Spleen (tissue), 7 donors: Measurements from ENCODE around the gene NR3C1.

Experiments
- POLR2A ChIP-seq, 3 donors: fragments of 450-650 bp; IDR thresholded peaks; one replicate each; pipeline ENCODE4 v1.5.1; 2017; ENCODE audit warnings: antibody characterized with exemption in 3 of 3, mild to moderate bottlenecking in 1 of 3
- TF ChIP-seq, protein P1 (sequence below), 11 experiments: fragments of 200-600 bp in 7 of 11; fragments of 450-650 bp in 4 of 11; sonication (generic) in 4 of 11; IDR thresholded peaks in 8 of 11; conservative IDR thresholded peaks in 3 of 11; 1 replicate in 7 of 11; 2 replicates in 4 of 11; pipeline versions ENCODE4 v1.4.0 to v1.8.0; 2016 to 2021; ENCODE audit warnings: antibody characterized with exemption in 11 of 11, inconsistent platforms in 4 of 11, mild to moderate bottlenecking in 1 of 11
- donor health status: DM: no; HTN: no; CAD: no; lungs with moderate emphysema.
- donor health status: DM: no; HTN: no; CAD: no.
- donor health status: DM: no; HTN: no; CAD: no.

DNA sequence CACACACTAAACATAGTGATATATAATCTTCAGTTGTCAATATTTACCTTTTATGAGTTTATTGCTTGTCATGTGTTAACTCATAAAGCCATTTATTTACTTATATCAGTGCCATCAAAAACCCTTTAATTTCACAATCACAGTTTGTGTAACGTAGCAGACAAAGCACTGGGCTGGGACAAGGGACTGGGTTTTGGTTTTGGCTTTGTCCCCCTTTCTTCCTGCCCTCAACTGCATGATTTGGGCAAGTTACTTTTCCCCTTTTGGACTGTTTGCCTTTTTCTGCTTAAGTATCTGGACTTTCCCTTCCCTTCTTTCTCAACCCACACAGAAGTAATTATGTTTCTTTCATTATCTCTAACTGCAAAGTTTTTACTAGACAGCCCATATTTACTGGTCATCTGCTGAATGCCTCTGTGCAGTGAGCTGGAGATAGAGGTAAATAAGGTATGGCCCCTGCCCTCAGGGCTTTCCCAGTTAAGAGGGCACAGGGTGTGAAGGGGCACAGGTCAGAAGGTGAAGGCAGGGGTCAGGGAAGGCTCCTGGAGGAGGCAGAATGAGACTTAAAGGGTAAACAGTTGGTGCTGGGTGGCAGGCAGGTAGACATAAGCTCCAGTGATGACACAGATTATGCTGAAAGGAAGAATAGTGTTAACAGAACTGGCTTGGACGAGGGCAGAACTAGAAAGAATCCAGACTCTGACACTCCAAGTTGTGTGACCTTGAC is 14.8 kb upstream of the NR3C1 start:
- TF ChIP-seq, protein P1, sequence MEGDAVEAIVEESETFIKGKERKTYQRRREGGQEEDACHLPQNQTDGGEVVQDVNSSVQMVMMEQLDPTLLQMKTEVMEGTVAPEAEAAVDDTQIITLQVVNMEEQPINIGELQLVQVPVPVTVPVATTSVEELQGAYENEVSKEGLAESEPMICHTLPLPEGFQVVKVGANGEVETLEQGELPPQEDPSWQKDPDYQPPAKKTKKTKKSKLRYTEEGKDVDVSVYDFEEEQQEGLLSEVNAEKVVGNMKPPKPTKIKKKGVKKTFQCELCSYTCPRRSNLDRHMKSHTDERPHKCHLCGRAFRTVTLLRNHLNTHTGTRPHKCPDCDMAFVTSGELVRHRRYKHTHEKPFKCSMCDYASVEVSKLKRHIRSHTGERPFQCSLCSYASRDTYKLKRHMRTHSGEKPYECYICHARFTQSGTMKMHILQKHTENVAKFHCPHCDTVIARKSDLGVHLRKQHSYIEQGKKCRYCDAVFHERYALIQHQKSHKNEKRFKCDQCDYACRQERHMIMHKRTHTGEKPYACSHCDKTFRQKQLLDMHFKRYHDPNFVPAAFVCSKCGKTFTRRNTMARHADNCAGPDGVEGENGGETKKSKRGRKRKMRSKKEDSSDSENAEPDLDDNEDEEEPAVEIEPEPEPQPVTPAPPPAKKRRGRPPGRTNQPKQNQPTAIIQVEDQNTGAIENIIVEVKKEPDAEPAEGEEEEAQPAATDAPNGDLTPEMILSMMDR (IDR thresholded peaks at IDR 0.05 in 8 of 11, conservative IDR thresholded peaks at IDR 0.05 in 3 of 11) = no peak
- TF ChIP-seq POLR2A (IDR thresholded peaks at IDR 0.05) = no peak
